Testis (tissue), 3 donors: ENCODE results near the gene IL1RL2. TPM values are rescaled to one million over a fixed set of nuclear protein-coding genes. Genes with fewer than 3 reads are reported as not detected.

Experiments used
- DNase-seq: peaks from one replicate; pipeline ENCODE4 v3.0.0-alpha.2; 2019
- H3K27ac ChIP-seq, 2 donors: fragments of 200-600 bp; sonication (generic); one replicate each; pipeline ENCODE4 v1.5.1; 2019
- H3K27me3 ChIP-seq: fragments of 200-600 bp; sonication (generic); one replicate; pipeline ENCODE4 v1.5.1; 2019
- H3K36me3 ChIP-seq: fragments of 200-600 bp; sonication (generic); one replicate; pipeline ENCODE4 v1.5.1; 2017; ENCODE audit warnings: low read depth; ENCODE audit errors: missing control alignments
- H3K4me1 ChIP-seq: fragments of 200-600 bp; sonication (generic); one replicate; pipeline ENCODE4 v1.5.1; 2019
- H3K4me3 ChIP-seq, 2 donors: fragments of 200-600 bp; sonication (generic); one replicate each; pipeline ENCODE4 v1.5.1; 2017 to 2019
- H3K9me3 ChIP-seq: fragments of 200-600 bp; sonication (generic); one replicate; pipeline ENCODE4 v1.5.1; 2017
- POLR2A ChIP-seq: fragments of 450-650 bp; IDR thresholded peaks from one replicate; pipeline ENCODE4 v1.6.1; 2017; ENCODE audit warnings: antibody characterized with exemption, mild to moderate bottlenecking, moderate library complexity
- WGBS, 2 donors: methylation state at CpG; one replicate each; pipeline ENCODE4 v1.1.5; 2018; 5-methylcytosine and 5-hydroxymethylcytosine counted together
- intact Hi-C: fragments of 100-400 bp; cut with DNase I; formaldehyde crosslinking; loops from one replicate; pipeline ENCODE4 v1.15.1; 2023; ENCODE audit warnings: low total_unique reads
- polyA plus RNA-seq: library from polyadenylated mRNA; stranded (reverse); fragments of 350-450 nt; fragmentation: Illumina TruSeq; extraction: RNeasy Lipid Tissue Mini Kit (QIAGEN cat#74804); gene quantifications from one replicate; pipeline ENCODE4 v1.2.3, GENCODE V29; 2014; ENCODE audit warnings: low read depth, low replicate concordance; ENCODE audit not compliant: insufficient read depth
- total RNA-seq, 2 donors: library from RNA; depleted of rRNA; stranded (reverse); fragments of >200 nt; gene quantifications; one replicate each; pipeline ENCODE4 v1.2.3, GENCODE V29; 2016
- TF ChIP-seq, protein P1 (sequence below), 3 experiments: fragments of 450-650 bp in 2 of 3; fragments of 200-600 bp in 1 of 3; sonication (generic) in 1 of 3; IDR thresholded peaks; one replicate each; pipeline ENCODE4 v1.5.1; 2016 to 2019; ENCODE audit warnings: antibody characterized with exemption in 3 of 3, mild to moderate bottlenecking in 2 of 3, moderate library complexity in 1 of 3

IL1RL2 gene
- total and polyA plus RNA-seq, 3 donors from 2014 or later, result 0.24 to 0.38 (median 0.31) TPM

DNA sequence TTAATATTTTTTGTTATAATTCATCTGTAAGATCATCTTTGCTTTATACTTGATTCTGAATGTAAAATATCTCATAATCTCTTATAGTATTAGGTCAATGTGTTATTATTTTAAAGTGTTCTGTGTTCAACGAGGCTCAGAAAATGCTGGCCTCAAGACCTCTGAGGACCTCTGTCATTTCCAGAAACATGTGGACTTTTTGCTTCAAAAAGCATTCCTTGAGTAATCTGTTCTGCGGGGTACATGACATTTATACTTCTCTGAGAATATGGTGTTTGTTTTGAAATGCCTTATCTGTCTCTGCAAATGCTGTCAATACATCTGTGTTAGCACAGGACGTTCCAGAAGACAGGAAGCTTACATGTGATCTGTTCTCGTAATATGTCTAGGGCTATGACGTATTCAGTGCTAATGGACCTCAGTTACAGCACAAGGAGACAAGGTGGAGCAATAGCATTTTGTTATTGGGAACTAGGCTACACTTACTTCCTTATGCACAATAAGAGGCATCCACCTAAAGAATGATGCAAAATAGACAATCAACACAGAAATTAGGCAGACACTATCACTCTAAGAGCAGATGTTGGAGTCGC lies 86.9 kb downstream of the IL1RL2 start:
- H3K9me3 ChIP-seq, result no peaks in the 10 kb centered on the region
- DNase-seq, result no peak
- intact Hi-C loops, result no loop called here
- no peaks in the 10 kb centered on the region for H3K27me3 ChIP-seq
- no peak overlapping the region for H3K27ac ChIP-seq
- no peaks in the 10 kb centered on the region for H3K4me1 ChIP-seq
- H3K36me3 ChIP-seq, result no peaks in the 10 kb centered on the region
- TF ChIP-seq, protein P1, sequence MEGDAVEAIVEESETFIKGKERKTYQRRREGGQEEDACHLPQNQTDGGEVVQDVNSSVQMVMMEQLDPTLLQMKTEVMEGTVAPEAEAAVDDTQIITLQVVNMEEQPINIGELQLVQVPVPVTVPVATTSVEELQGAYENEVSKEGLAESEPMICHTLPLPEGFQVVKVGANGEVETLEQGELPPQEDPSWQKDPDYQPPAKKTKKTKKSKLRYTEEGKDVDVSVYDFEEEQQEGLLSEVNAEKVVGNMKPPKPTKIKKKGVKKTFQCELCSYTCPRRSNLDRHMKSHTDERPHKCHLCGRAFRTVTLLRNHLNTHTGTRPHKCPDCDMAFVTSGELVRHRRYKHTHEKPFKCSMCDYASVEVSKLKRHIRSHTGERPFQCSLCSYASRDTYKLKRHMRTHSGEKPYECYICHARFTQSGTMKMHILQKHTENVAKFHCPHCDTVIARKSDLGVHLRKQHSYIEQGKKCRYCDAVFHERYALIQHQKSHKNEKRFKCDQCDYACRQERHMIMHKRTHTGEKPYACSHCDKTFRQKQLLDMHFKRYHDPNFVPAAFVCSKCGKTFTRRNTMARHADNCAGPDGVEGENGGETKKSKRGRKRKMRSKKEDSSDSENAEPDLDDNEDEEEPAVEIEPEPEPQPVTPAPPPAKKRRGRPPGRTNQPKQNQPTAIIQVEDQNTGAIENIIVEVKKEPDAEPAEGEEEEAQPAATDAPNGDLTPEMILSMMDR (IDR thresholded peaks at IDR 0.05), result no peak
- TF ChIP-seq POLR2A, result no peak
- 55 to 68% methylated on average over 6 of the region's 6 CpGs for WGBS, 2 donors
- no peak overlapping the region for H3K4me3 ChIP-seq

DNA sequence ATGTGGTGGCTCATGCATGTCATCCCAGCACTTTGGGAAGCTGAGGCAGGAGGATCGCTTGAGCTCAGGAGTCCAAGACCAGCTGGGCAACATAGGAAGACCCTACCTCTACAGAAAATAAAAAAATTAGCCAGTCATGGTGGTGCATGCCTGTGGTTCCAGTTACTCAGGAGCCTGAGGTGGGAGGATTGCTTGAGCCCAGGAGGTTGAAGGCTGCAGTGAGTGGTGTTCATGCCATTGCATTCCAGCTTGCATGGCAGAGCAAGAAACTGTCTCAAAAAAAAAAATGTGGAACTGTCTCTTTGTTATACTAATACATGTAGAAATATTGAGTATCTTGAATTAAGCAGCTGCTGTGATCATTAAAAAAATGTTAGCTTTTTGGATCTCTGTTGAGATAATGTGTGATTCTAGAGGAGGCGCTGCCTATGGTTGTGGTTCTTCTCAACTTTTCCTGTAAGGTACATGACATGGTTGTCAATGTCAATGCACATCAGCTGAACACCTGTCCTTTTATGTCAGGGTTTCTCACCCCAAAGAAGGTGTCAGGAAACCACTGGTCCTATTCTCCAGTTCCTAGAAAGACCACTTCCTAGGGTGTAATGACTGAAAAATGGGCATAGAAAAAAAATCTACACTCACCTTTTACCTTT lies 89.9 kb downstream of the IL1RL2 start:
- Histone ChIP-seq H3K9me3 (no peaks in the 10 kb centered on the region), H3K4me3 (no peak overlapping the region), H3K36me3 (no peaks in the 10 kb centered on the region), H3K4me1 (no peaks in the 10 kb centered on the region), H3K27me3 (no peaks in the 10 kb centered on the region), H3K27ac (no peak overlapping the region)
- TF ChIP-seq POLR2A, result no peak
- TF ChIP-seq, protein P1 (IDR thresholded peaks at IDR 0.05), result no peak
- DNase-seq, result no peak
- WGBS, 2 donors, result 97 to 98% methylated on average over 2 of the region's 2 CpGs
- intact Hi-C loops, result no loop called here

DNA sequence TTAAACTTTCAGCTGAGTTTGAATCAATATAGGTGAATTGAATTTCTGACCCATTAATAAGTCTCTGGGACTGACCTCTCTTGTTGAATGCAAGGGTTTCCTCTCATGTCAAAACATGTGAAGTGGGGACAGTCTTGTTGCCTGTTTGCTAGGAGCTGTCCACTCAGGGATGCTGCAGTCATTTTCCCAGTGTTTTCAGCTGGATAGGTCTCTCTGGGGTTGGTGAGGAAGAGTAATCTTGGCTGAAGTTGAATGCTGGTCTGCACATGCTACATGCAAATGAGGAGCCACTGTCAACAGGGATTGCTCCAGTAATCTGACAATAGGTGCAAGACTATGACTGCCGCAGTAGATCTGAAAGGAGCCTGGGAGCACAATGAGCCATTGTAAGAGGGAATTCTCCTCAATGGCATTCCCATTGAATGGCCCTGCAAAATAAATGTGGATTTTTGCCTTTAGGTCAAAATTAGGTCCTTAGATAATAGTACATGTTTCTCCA lies 90.4 kb downstream of the IL1RL2 start:
- intact Hi-C loops, result no loop called here
- DNase-seq, result no peak
- H3K27ac ChIP-seq, result no peak overlapping the region
- 71 to 87% methylated on average over 1 of the region's 1 CpG for WGBS, 2 donors
- H3K9me3 ChIP-seq, result no peaks in the 10 kb centered on the region
- no peaks in the 10 kb centered on the region for H3K36me3 ChIP-seq
- no peaks in the 10 kb centered on the region for H3K4me1 ChIP-seq
- no peaks in the 10 kb centered on the region for H3K27me3 ChIP-seq
- TF ChIP-seq, protein P1 (IDR thresholded peaks at IDR 0.05), result no peak
- no peak for TF ChIP-seq POLR2A
- no peak overlapping the region for H3K4me3 ChIP-seq

GRCh38 chr2:102278720-102279390 lies 92.0 kb downstream of the IL1RL2 start:
- WGBS, 2 donors, result 75 to 80% methylated on average over 1 to 3 of the region's 3 CpGs
- H3K4me3 ChIP-seq, result no peak overlapping the region
- no peaks in the 10 kb centered on the region for H3K36me3 ChIP-seq
- no peaks in the 10 kb centered on the region for H3K27me3 ChIP-seq
- TF ChIP-seq POLR2A, result no peak
- TF ChIP-seq, protein P1 (IDR thresholded peaks at IDR 0.05), result no peak
- no peaks in the 10 kb centered on the region for H3K9me3 ChIP-seq
- DNase-seq, result no peak
- intact Hi-C loops, result no loop called here
- H3K27ac ChIP-seq, result no peak overlapping the region
- no peaks in the 10 kb centered on the region for H3K4me1 ChIP-seq
